ENCODE measurements around the gene PEX10.

The PEX10 gene

DNA sequence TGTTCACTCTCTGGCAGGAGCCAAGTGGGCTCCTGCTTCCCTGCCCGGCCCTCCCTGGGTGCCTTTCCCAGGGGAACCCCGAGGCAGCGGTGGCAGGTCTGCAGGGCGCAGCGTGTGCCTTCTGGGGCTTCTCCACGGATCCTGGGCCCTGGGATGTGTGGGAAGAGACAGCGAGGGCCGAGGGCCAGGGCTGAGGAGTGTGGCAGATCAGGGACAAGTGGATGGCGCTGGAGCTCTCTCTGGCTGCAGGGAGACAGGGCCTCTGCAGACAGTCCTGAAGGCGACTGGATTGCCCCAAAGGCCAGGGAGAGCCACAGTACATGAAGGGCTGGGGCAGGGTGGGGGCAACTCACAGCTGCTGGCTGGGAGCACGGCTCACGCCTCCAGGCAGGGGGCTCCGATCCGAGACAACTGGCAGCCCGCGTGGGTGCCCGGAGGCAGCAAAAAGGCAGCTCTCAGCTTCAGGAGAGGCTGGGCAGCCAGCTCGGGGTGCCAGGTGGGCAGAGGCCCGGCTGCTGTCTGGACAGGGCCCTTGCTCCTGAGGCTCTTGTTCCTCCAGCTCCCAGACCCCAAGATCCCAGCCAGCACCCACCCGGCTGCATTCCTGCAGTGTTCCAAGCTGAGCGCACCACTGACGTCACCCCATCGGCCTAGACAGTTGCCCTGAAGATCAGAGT is 37.0 kb downstream of the PEX10 start:
- no peak for DNase-seq (ENCODE audit: low spot score)

GRCh38 chr1:2374252-2375155 is 37.9 kb downstream of the PEX10 start:
- DNase-seq (ENCODE audit: low spot score), result no peak

GRCh38 chr1:2373551-2374251 is 38.7 kb downstream of the PEX10 start:
- no peak for DNase-seq (ENCODE audit: low spot score)

DNA sequence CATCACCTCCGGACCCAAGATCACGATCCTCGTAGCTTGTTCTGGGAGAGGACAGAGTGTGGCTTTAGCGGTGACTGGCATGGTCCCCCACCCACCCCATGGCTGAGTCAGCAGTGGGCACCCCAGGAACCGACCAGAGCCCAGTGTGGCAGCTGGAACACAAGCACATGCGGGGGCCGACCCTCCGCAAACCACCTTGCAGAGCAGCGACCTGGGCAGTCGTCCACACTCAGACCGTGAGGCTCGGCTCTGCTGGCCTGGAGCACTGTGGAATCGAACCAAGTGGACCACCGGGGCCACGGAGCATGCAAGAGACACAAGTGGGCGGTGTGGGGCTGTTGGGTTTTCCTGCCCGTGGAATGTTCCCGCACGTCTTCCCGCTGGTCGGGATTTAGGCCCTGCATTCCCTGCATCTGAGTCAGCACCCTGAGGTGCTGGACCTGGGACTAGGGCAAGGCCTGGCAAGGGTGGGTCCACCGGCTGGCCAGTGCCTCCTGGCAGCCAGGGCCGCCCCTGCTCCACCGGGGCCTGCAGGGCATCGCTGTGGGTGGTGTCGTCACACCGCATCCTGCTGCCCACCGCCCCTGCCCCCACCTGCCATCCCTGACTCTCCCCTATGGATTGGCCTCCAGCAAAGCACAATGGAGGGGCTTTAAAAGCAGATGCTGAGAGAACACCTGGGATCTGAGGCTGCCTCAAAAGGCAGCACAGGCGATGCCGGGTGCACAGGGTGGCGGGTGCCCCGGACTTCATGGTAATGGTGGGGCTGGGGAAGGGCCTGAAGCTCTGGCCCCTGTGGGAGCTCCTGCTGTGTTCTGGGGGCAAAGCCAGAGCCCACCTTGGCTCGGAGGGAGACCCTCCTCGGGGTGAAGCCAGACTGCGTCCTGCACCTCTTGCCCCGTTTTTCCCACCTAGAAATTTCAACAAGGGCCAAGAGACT is 39.5 kb downstream of the PEX10 start:
- no peak for DNase-seq (ENCODE audit: low spot score)

GRCh38 chr1:2368053-2368744 is 44.2 kb downstream of the PEX10 start:
- no peak for DNase-seq (ENCODE audit: low spot score)

DNA sequence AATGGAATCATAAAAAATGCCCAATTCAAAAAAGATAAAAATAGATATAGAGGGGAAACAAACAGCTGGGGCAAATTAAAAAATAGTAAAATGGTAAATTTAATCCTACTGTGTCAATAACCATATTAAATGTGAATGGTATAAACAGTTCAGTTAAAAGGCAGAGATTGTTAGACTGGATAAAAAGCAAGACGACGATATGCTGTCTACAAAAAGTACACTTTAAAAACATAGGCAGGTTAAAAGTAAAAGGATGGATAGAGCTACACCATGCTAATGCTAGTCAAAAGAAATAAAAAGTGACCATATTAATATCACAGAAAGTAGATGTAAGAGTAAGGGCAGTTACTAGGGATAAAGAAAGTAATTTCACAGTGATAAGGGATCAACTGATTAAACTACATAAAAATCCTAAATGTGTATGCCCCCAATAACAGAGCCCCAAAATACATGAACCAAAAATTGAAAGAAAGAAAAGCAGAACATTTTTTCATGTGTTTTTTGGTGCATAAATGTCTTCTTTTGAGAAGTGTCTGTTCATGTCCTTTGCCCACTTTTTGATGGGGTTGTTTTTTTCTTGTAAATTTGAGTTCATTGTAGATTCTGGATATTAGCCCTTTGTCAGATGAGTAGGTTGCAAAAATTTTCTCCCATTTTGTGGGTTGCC is 48.4 kb downstream of the PEX10 start:
- DNase-seq (ENCODE audit: low spot score), result no peak

- DNase-seq (ENCODE audit: low spot score), result no peak
These were observed 51.6 kb downstream of the PEX10 start for GRCh38 chr1:2360588-2361364.

DNA sequence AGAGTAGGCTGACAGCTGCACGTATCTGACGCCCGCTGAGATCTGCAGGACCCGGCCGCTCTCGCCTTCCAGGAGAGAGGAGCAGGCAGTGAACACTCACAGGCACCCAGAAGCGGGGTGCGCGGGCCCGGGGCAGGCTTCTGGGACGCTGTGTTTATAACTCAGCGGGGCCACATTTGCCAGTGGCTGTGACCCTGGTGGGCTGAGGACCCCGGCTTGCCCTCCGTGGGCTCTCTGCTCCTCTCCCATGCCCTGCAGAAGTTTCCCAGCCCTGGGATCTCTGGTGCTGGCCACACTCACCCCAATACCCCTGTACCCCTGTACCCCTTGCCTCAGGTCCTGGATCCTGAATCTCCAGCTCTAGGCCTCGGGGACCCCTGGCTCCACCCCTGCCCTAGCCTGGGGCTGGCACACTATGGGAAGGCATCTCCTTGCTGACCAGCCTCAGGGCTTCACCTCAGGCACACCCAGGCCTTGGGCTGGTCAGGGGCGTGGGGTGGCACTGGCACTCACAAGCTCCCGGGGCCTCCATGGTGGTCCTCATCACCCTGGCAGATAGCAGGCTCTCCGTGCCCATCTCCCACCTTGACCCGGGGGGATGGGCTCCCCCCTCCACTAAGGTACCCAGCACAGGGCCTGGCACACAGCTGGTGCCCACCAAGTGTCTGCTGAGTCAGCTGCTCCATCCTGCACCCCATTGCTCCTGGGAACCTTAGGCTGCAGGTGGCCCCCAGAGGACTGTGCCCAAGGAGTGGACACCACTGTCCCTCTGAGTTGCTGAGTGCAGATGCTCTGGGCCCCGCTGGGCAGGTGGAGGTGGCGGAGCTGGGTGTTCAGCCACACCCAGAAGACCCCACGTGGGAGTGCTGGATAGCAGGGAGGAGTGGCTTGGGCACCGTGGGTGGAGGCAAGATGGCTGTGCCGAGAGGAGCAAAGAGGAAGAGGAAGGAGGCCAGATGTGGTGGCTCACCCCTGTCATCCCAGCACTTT is 53.4 kb downstream of the PEX10 start:
- no peak for DNase-seq (ENCODE audit: low spot score)

- no peak for DNase-seq (ENCODE audit: low spot score)
These were observed 54.3 kb downstream of the PEX10 start for GRCh38 chr1:2358072-2358471.

GRCh38 chr1:2356911-2357845 is 55.2 kb downstream of the PEX10 start:
- no peak for DNase-seq (ENCODE audit: low spot score)

DNA sequence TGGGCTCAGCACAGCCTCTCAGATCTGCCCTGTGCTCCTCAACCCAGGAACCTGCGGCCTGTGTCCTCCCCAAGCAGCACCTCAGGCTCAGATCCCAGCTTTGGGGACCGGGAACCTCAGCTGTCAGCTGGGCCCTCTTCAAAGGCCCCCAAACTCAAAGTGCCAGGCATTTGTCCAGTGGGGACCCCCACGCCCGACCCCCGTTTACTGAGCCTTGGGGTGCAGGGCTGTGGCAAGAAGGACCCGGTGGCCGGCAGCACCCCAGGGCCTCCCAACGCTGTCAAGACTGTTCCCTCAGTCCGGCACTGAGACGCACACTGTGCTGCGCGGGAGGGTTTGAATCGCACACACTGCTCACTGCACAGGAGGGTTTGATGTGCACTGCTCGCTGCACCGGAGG is 56.0 kb downstream of the PEX10 start:
- no peak for DNase-seq (ENCODE audit: low spot score)

DNA sequence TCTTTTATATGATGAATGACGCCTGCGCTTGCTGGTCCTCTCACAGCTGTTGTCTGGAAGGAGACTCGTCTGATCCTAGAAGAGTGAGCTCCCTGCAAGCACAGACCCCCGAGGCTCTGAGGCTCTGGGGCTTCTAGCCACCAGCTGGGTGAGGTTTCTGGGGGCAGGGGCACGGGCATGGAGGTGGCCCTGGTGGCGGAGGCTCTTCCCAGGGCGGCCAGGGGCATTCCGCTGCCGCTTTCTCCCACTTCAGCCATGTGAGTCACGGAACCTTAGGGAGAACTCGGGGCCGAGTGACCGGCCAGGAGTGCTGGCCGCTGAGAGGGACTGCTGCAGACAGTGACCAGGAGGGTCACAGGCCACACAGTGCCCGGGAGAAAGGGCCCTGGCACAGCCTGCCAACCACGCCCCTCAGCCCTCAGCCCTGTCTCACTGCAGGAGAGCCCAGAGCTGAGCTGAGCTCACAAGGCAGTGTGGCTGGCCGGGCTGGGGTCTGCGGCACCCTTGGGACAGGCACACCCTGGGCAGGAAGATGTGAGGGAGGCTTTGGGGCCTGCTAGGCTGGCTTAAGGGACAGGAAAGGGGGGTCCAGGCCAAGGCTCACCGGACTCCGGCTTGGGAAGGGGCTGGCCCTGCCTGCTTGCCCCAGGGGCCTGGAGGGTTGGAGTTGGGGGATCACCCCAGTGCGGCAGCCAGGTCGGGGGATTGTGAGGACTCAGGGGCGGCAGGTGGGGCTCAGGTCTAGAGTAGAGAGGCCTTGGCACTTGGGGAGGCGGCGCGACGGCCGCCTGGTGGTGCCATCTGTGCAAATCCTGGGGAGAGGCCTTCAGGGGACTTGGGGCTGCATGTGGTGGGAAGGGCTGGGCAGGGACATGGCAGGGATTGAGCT is 56.7 kb downstream of the PEX10 start:
- no peak for DNase-seq (ENCODE audit: low spot score)

DNA sequence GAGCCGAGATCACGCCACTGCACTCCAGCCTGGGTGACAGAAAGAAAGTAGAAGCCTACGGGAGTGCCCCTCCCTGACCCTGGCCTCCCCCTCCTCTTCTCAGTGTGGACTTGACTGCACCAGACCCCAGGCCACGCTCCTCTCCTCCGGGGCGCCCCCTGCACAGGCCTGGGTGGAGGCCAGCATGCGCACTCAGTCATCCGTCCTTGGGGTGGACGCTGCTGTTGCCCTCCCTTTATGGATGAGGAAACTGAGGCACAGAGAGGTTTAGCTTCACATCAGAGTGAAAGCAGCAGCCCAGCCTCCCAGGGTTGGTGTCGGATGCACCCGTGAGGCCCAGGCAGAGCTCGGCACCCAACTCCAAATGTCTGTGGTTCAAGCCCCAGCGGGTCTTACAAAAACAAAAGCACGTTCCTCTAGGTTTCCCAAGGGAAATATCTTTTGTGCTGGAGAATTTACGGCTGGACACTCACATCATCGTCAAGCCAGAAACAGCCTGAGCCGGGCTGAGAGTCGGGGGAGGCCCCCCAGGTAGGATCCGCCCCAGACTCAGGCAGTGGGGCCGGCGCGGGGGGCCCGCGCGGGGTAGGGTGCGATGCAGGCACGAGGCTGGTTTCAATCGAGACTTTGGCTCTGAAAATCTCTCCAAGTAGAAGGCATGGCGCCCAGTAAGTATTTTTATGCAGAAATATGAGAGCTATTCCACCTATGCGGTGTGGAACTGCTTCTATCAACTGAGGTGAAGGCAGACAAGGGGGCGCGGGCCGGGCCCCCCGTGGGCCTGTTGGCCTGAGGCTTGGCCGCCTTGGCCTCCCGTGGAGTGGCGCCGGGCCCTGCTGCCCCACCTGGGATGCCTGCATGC is 57.6 kb downstream of the PEX10 start:
- no peak for DNase-seq (ENCODE audit: low spot score)
